ENCODE data around the gene SLC15A1. TPM values are rescaled to one million over a fixed set of nuclear protein-coding genes. Genes with fewer than 3 reads are reported as not detected.

The SLC15A1 gene
- total RNA-seq, 1 donor from 2014 or later: not detected

DNA sequence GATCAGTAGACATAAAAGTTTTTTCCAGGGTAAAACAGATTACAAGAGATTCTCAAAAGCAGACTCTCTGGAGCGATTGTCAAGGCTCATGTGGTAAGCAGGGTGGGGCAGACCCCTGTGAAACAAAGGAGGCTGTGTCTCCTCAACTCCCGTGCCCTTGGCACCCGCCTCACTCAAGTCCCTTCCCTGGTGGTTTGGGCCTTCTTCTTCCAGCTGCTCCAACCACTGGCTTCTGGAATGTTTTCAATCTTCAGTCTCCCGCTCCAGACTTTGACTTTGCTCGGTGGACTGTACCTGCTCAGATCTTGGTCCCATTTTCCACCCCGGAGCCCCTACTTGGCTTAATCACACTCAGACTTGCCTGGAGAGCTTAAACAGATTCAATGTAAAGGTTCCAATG is 100.7 kb downstream of the SLC15A1 start:
- TF ChIP-seq, protein P1, sequence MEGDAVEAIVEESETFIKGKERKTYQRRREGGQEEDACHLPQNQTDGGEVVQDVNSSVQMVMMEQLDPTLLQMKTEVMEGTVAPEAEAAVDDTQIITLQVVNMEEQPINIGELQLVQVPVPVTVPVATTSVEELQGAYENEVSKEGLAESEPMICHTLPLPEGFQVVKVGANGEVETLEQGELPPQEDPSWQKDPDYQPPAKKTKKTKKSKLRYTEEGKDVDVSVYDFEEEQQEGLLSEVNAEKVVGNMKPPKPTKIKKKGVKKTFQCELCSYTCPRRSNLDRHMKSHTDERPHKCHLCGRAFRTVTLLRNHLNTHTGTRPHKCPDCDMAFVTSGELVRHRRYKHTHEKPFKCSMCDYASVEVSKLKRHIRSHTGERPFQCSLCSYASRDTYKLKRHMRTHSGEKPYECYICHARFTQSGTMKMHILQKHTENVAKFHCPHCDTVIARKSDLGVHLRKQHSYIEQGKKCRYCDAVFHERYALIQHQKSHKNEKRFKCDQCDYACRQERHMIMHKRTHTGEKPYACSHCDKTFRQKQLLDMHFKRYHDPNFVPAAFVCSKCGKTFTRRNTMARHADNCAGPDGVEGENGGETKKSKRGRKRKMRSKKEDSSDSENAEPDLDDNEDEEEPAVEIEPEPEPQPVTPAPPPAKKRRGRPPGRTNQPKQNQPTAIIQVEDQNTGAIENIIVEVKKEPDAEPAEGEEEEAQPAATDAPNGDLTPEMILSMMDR (IDR thresholded peaks at IDR 0.05; ENCODE audit: insufficient read depth, low read length, severe bottlenecking): no peak
- H3K27me3 ChIP-seq (ENCODE audit: control insufficient read depth, insufficient read depth, low read length): no peaks in the 10 kb centered on the region
- no peaks in the 10 kb centered on the region for H3K36me3 ChIP-seq (ENCODE audit: control insufficient read depth, insufficient read depth, low read length)
- no peak for FAIRE-seq
- H3K4me3 ChIP-seq (ENCODE audit: low read depth, low read length): no peak overlapping the region
- DNase-seq (ENCODE audit: low read depth): no peak

DNA sequence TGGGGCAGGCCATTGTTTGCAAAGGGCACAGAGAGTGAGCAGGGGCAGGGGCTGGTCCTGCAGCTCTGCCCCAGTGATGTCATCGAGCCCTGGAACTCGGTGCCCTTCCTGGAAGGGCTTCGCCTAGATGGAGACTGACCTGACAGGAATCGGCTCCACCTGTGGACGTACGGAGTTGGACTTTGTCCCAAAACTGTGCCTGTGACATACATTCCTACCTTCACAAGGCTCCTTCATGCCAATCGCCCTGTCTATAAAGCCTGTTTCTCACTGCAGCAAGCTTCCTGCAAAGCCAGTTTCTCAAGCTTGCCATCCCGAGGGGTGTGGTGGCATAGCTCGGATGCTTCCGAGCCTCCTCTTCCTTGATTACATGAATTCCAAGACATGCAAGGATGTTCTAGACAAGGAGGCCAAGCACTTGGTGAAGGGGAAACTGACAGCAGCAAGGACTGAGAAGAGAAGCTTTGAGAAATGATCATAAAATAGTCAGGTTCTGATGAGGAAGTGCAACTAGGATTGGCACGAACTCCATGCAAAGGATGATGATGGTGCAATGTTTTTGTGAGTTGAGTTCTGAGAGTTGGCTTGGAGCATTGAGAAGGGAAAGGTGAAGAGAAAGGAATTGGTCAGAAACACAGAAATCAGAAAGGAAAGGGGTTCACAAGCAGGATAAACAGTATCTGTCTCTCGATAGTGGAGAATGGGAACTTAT is 101.9 kb downstream of the SLC15A1 start:
- DNase-seq (ENCODE audit: low read depth) (peak; percentile 54), FAIRE-seq (peak; percentile 85)
- TF ChIP-seq, protein P1 (IDR thresholded peaks at IDR 0.05; ENCODE audit: insufficient read depth, low read length, severe bottlenecking): no peak
- no peak overlapping the region for H3K4me3 ChIP-seq (ENCODE audit: low read depth, low read length)
- no peaks in the 10 kb centered on the region for H3K36me3 ChIP-seq (ENCODE audit: control insufficient read depth, insufficient read depth, low read length)
- no peaks in the 10 kb centered on the region for H3K27me3 ChIP-seq (ENCODE audit: control insufficient read depth, insufficient read depth, low read length)

DNA sequence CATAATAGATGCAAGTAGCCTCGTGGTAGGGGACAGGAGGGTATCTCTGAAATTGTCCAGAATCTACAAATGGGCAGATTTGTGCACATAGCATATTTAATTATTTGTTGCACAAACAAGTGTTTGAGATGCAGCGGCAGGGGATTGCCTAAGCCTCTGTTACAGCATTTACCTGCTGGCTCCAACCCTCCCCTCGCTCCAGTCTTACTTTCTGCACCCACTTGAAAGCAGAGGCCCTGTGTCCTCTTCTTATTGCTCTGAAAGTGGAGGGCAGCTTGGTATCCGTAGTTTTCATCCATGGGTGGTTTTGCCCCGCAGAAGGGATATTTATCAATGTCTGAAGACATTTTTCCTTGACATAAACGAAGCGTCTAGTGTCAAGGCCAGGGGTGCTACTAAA is 102.6 kb downstream of the SLC15A1 start:
- no peaks in the 10 kb centered on the region for H3K36me3 ChIP-seq (ENCODE audit: control insufficient read depth, insufficient read depth, low read length)
- no peaks in the 10 kb centered on the region for H3K27me3 ChIP-seq (ENCODE audit: control insufficient read depth, insufficient read depth, low read length)
- FAIRE-seq (no peak), DNase-seq (ENCODE audit: low read depth) (no peak)
- TF ChIP-seq, protein P1 (IDR thresholded peaks at IDR 0.05; ENCODE audit: insufficient read depth, low read length, severe bottlenecking): no peak
- no peak overlapping the region for H3K4me3 ChIP-seq (ENCODE audit: low read depth, low read length)

DNA sequence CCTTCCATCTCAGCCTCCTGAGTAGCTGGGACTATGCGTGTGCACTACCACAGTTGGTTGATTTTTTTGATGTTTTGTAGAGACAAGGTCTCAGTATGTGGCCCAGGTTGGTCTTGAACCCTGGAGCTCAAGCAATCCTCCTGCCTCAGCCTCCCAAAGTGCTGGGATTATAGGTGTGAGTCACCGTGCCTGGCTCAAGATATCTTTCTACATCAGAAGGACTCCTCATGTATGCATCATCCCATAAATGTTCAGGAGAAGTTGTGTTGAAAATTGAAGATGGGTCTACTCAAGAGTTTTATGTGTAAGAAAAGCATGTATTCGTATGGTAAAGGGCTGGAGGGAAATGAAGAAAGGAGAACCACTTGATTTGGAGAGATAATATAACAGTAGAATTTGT is 103.8 kb downstream of the SLC15A1 start:
- TF ChIP-seq, protein P1 (IDR thresholded peaks at IDR 0.05; ENCODE audit: insufficient read depth, low read length, severe bottlenecking): no peak
- no peak for FAIRE-seq
- Histone ChIP-seq H3K36me3 (ENCODE audit: control insufficient read depth, insufficient read depth, low read length) (no peaks in the 10 kb centered on the region), H3K4me3 (ENCODE audit: low read depth, low read length) (no peak overlapping the region), H3K27me3 (ENCODE audit: control insufficient read depth, insufficient read depth, low read length) (no peaks in the 10 kb centered on the region)
- DNase-seq (ENCODE audit: low read depth): no peak

DNA sequence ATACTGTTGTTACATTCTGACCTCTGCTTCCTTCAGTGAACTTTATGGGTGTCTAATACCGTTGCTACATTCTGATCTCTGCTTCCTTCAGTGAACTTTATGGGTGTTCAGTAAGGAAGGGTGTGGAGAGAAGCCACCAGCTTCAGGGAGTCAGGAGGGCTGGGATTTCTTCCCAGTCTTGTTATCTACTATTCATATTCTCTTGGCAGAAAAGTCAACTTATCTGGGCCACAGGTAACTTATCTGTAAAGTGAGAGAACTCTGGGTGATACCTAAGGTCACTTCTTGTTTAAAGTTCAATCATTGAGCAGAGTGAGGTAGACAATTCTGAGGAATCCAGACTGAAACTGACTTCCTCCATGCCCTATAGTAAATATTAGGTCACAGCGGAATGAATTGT is 104.3 kb downstream of the SLC15A1 start:
- H3K27me3 ChIP-seq (ENCODE audit: control insufficient read depth, insufficient read depth, low read length): no peaks in the 10 kb centered on the region
- FAIRE-seq (no peak), DNase-seq (ENCODE audit: low read depth) (no peak)
- no peak overlapping the region for H3K4me3 ChIP-seq (ENCODE audit: low read depth, low read length)
- no peaks in the 10 kb centered on the region for H3K36me3 ChIP-seq (ENCODE audit: control insufficient read depth, insufficient read depth, low read length)
- TF ChIP-seq, protein P1 (IDR thresholded peaks at IDR 0.05; ENCODE audit: insufficient read depth, low read length, severe bottlenecking): no peak

DNA sequence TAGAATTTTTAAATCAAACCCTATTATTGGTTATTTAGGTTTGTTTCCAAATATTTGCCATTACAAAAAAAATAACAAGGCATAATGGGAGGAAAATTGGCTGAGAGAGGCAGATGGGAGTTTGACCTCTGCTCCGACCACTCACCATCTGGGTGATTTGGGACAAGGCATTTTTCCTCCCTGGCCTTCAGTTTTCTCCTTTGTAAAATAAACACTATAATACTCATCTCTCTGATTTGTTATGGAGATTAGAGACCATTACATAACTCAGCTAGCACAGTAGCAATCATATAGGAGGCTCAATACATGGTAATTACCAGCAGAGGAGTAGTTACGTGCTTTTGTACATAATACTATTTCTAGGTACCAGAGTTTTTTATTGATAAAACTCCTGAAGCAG is 105.4 kb downstream of the SLC15A1 start:
- Histone ChIP-seq H3K27me3 (ENCODE audit: control insufficient read depth, insufficient read depth, low read length) (no peaks in the 10 kb centered on the region), H3K36me3 (ENCODE audit: control insufficient read depth, insufficient read depth, low read length) (no peaks in the 10 kb centered on the region), H3K4me3 (ENCODE audit: low read depth, low read length) (no peak overlapping the region)
- FAIRE-seq (no peak), DNase-seq (ENCODE audit: low read depth) (no peak)
- TF ChIP-seq, protein P1 (IDR thresholded peaks at IDR 0.05; ENCODE audit: insufficient read depth, low read length, severe bottlenecking): no peak

All from bronchial epithelial cell (primary cell).